Measurements from ENCODE around the gene LRP6.

LRP6 gene

DNA sequence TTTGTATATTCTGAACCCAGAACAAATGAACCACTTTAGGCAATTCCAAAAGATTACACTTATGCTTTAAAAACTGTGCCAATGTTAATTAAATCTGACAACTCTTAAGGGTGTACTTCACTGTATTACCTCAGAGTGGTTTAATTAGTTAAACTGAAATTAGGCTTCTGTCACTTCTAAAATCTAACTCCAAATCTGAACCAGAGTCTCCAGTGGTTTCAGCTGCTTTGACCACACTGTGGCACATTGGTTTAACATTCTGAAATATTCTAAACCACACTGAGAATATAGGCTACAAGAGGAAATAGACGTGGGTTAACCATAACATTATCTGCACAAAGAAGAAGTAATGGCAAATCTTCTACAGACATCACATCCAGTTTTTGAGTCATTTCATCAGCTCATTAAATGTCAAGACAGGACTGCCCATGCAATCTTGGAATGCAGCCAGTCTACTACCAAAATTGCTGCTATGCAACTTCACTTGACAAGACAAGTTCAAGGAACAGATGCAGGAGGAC, 94.8 kb downstream of the LRP6 start:
- no peak overlapping the region for H2AK5ac ChIP-seq (ENCODE audit: low read depth, low read length)
- no peak overlapping the region for H3K9ac ChIP-seq (ENCODE audit: low read depth, low read length, poor library complexity)
- H2AFZ ChIP-seq (ENCODE audit: low read length), result no peak overlapping the region
- H3K4me2 ChIP-seq (ENCODE audit: insufficient read depth, low read length, poor library complexity, severe bottlenecking), result no peak overlapping the region
- H3K14ac ChIP-seq (ENCODE audit: low read length), result no peak overlapping the region
- no peaks in the 10 kb centered on the region for H3K9me3 ChIP-seq (replicated peaks in 1 of 2; ENCODE audit: control insufficient read depth in 2 of 2, insufficient read depth in 1 of 2, low read depth in 1 of 2, low read length in 2 of 2)
- no peak for DNase-seq (ENCODE audit: low spot score)
- no peak overlapping the region for H4K91ac ChIP-seq (ENCODE audit: low read depth, low read length, poor library complexity)
- no peak overlapping the region for H2BK15ac ChIP-seq (ENCODE audit: low read length)
- H3K79me1 ChIP-seq (ENCODE audit: low read depth, low read length), result peaks cover 3% of the 10 kb centered on the region
- no peaks in the 10 kb centered on the region for H3K4me1 ChIP-seq (ENCODE audit: control insufficient read depth in 2 of 2, insufficient read depth in 1 of 2, low read depth in 1 of 2, low read length in 2 of 2)
- no peak overlapping the region for H3K4ac ChIP-seq (ENCODE audit: low read length)
- H3K27ac ChIP-seq (replicated peaks; ENCODE audit: low read length), result no peak overlapping the region
- no peak overlapping the region for H3K23ac ChIP-seq (ENCODE audit: low read depth, low read length, poor library complexity)
- WGBS, 2 donors (ENCODE audit: extremely low coverage in 2 of 2, insufficient read length in 2 of 2, insufficient replicate concordance in 1 of 2), result no CpG with 5 or more reads among the region's 1 CpG
- peaks cover 0 to 29% of the 10 kb centered on the region in 2 donors for H3K36me3 ChIP-seq (replicated peaks in 1 of 2; ENCODE audit: control insufficient read depth in 2 of 2, insufficient read depth in 2 of 2, low read length in 2 of 2)
- H3K4me3 ChIP-seq (ENCODE audit: low read length in 2 of 2), result no peak overlapping the region
- H2BK120ac ChIP-seq (ENCODE audit: low read depth, low read length), result no peak overlapping the region
- no peak overlapping the region for H4K8ac ChIP-seq (ENCODE audit: low read depth, low read length)
- no peaks in the 10 kb centered on the region for H3K27me3 ChIP-seq (ENCODE audit: control insufficient read depth in 3 of 3, insufficient read depth in 3 of 3, low read depth in 1 of 3, low read length in 3 of 3)
- H3K18ac ChIP-seq (ENCODE audit: low read length), result no peak overlapping the region
- no peak overlapping the region for H2BK12ac ChIP-seq (ENCODE audit: low read length)
- H2BK5ac ChIP-seq (ENCODE audit: low read length), result no peak overlapping the region

DNA sequence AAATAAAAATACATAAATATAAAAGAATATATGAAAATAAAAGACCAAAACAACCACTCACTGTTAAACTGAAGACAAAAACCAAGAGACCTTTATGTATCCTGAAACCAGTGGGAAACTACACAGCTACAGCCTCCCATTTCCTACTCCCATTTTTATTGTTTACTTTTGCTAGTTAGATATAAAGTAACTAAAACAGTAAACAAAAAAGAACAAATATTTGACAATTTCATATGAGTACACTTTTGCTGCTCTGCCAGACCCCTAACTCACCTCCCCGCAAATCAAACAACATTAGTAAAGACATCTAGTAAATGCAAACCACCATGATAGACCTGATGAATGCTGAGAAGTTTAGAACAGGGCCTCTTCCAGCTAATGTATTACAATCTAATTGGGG, 99.0 kb downstream of the LRP6 start:
- Histone ChIP-seq H3K23ac (ENCODE audit: low read depth, low read length, poor library complexity) (no peak overlapping the region), H3K4me3 (ENCODE audit: low read length in 2 of 2) (no peak overlapping the region), H3K4me2 (ENCODE audit: insufficient read depth, low read length, poor library complexity, severe bottlenecking) (no peak overlapping the region), H2BK120ac (ENCODE audit: low read depth, low read length) (no peak overlapping the region), H2BK15ac (ENCODE audit: low read length) (no peak overlapping the region), H2AK5ac (ENCODE audit: low read depth, low read length) (no peak overlapping the region), H3K9me3 (replicated peaks in 1 of 2; ENCODE audit: control insufficient read depth in 2 of 2, insufficient read depth in 1 of 2, low read depth in 1 of 2, low read length in 2 of 2) (no peaks in the 10 kb centered on the region), H3K36me3 (replicated peaks in 1 of 2; ENCODE audit: control insufficient read depth in 2 of 2, insufficient read depth in 2 of 2, low read length in 2 of 2) (peaks cover 5 to 37% of the 10 kb centered on the region in 2 donors), H4K8ac (ENCODE audit: low read depth, low read length) (no peak overlapping the region), H2BK5ac (ENCODE audit: low read length) (no peak overlapping the region), H3K27ac (replicated peaks; ENCODE audit: low read length) (no peak overlapping the region), H3K18ac (ENCODE audit: low read length) (no peak overlapping the region), H3K27me3 (ENCODE audit: control insufficient read depth in 3 of 3, insufficient read depth in 3 of 3, low read depth in 1 of 3, low read length in 3 of 3) (no peaks in the 10 kb centered on the region), H3K4me1 (ENCODE audit: control insufficient read depth in 2 of 2, insufficient read depth in 1 of 2, low read depth in 1 of 2, low read length in 2 of 2) (no peaks in the 10 kb centered on the region), H4K91ac (ENCODE audit: low read depth, low read length, poor library complexity) (no peak overlapping the region), H2BK12ac (ENCODE audit: low read length) (no peak overlapping the region), H3K4ac (ENCODE audit: low read length) (no peak overlapping the region), H3K14ac (ENCODE audit: low read length) (no peak overlapping the region), H2AFZ (ENCODE audit: low read length) (no peak overlapping the region), H3K9ac (ENCODE audit: low read depth, low read length, poor library complexity) (no peak overlapping the region), H3K79me1 (ENCODE audit: low read depth, low read length) (no peaks in the 10 kb centered on the region)
- DNase-seq (ENCODE audit: low spot score), result no peak
- no CpG with 5 or more reads among the region's 1 CpG for WGBS, 2 donors (ENCODE audit: extremely low coverage in 2 of 2, insufficient read length in 2 of 2, insufficient replicate concordance in 1 of 2)

DNA sequence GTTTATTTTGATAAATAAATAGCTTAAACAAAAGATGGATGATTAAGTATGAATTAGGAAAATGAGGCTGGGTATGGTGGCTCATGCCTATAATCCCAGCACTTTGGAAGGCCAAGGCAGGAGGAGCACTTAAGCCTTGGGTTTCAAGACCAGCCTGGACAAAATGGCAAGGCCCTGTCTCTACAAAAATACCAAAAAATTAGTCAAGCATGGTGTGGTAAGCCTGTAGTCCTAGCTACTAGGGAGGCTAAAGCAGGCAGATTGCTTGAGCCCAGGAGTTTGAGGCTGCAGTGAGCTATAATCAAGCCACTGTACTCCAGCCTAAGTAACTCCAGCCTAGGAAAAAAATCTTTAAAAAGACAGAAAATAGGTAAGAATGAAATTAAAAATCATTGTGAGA, 100.1 kb downstream of the LRP6 start:
- Histone ChIP-seq H3K14ac (ENCODE audit: low read length) (no peak overlapping the region), H4K91ac (ENCODE audit: low read depth, low read length, poor library complexity) (no peak overlapping the region), H3K4me1 (ENCODE audit: control insufficient read depth in 2 of 2, insufficient read depth in 1 of 2, low read depth in 1 of 2, low read length in 2 of 2) (no peaks in the 10 kb centered on the region), H3K23ac (ENCODE audit: low read depth, low read length, poor library complexity) (no peak overlapping the region), H3K27me3 (ENCODE audit: control insufficient read depth in 3 of 3, insufficient read depth in 3 of 3, low read depth in 1 of 3, low read length in 3 of 3) (no peaks in the 10 kb centered on the region), H2BK5ac (ENCODE audit: low read length) (no peak overlapping the region), H3K36me3 (replicated peaks in 1 of 2; ENCODE audit: control insufficient read depth in 2 of 2, insufficient read depth in 2 of 2, low read length in 2 of 2) (peaks cover 9 to 42% of the 10 kb centered on the region in 2 donors), H2BK120ac (ENCODE audit: low read depth, low read length) (no peak overlapping the region), H2BK15ac (ENCODE audit: low read length) (no peak overlapping the region), H4K8ac (ENCODE audit: low read depth, low read length) (no peak overlapping the region), H2BK12ac (ENCODE audit: low read length) (no peak overlapping the region), H3K4me2 (ENCODE audit: insufficient read depth, low read length, poor library complexity, severe bottlenecking) (no peak overlapping the region), H3K9me3 (replicated peaks in 1 of 2; ENCODE audit: control insufficient read depth in 2 of 2, insufficient read depth in 1 of 2, low read depth in 1 of 2, low read length in 2 of 2) (no peaks in the 10 kb centered on the region), H3K9ac (ENCODE audit: low read depth, low read length, poor library complexity) (no peak overlapping the region), H3K27ac (replicated peaks; ENCODE audit: low read length) (no peak overlapping the region), H3K18ac (ENCODE audit: low read length) (no peak overlapping the region), H3K4ac (ENCODE audit: low read length) (no peak overlapping the region), H2AK5ac (ENCODE audit: low read depth, low read length) (no peak overlapping the region), H2AFZ (ENCODE audit: low read length) (no peak overlapping the region), H3K4me3 (ENCODE audit: low read length in 2 of 2) (no peak overlapping the region), H3K79me1 (ENCODE audit: low read depth, low read length) (no peaks in the 10 kb centered on the region)
- DNase-seq (ENCODE audit: low spot score), result no peak

DNA sequence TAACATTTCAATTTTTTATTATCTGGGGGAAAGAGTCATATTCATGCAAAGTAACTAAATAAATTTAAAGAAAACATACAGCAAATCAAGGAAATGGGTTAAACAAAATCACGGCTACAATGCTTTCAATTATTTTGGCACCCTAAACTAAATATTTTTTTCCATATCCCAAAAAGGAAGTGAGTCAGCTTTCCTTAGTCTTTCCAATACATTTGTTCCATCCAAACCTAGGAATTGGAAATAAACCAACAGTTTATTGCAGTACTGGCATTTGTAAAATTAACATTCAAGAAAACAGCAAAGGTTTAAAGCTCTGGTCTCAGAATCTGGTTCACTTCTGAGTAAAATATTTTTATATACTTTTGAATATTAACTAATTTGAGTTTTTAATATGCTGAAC, 106.9 kb downstream of the LRP6 start:
- Histone ChIP-seq H3K14ac (ENCODE audit: low read length) (no peak overlapping the region), H3K9ac (ENCODE audit: low read depth, low read length, poor library complexity) (no peak overlapping the region), H2BK120ac (ENCODE audit: low read depth, low read length) (no peak overlapping the region), H2AK5ac (ENCODE audit: low read depth, low read length) (no peak overlapping the region), H3K36me3 (replicated peaks in 1 of 2; ENCODE audit: control insufficient read depth in 2 of 2, insufficient read depth in 2 of 2, low read length in 2 of 2) (peaks cover 22 to 99% of the 10 kb centered on the region in 2 donors), H3K4me1 (ENCODE audit: control insufficient read depth in 2 of 2, insufficient read depth in 1 of 2, low read depth in 1 of 2, low read length in 2 of 2) (no peaks in the 10 kb centered on the region), H3K4ac (ENCODE audit: low read length) (no peak overlapping the region), H2BK15ac (ENCODE audit: low read length) (no peak overlapping the region), H3K23ac (ENCODE audit: low read depth, low read length, poor library complexity) (no peak overlapping the region), H2BK12ac (ENCODE audit: low read length) (no peak overlapping the region), H2AFZ (ENCODE audit: low read length) (no peak overlapping the region), H3K27ac (replicated peaks; ENCODE audit: low read length) (no peak overlapping the region), H4K8ac (ENCODE audit: low read depth, low read length) (no peak overlapping the region), H4K91ac (ENCODE audit: low read depth, low read length, poor library complexity) (no peak overlapping the region), H3K18ac (ENCODE audit: low read length) (no peak overlapping the region), H2BK5ac (ENCODE audit: low read length) (no peak overlapping the region), H3K79me1 (ENCODE audit: low read depth, low read length) (no peaks in the 10 kb centered on the region), H3K4me2 (ENCODE audit: insufficient read depth, low read length, poor library complexity, severe bottlenecking) (no peak overlapping the region), H3K27me3 (ENCODE audit: control insufficient read depth in 3 of 3, insufficient read depth in 3 of 3, low read depth in 1 of 3, low read length in 3 of 3) (no peaks in the 10 kb centered on the region), H3K9me3 (replicated peaks in 1 of 2; ENCODE audit: control insufficient read depth in 2 of 2, insufficient read depth in 1 of 2, low read depth in 1 of 2, low read length in 2 of 2) (no peaks in the 10 kb centered on the region), H3K4me3 (ENCODE audit: low read length in 2 of 2) (no peak overlapping the region)
- no CpG with 5 or more reads among the region's 1 CpG for WGBS, 2 donors (ENCODE audit: extremely low coverage in 2 of 2, insufficient read length in 2 of 2, insufficient replicate concordance in 1 of 2)
- no peak for DNase-seq (ENCODE audit: low spot score)

All from neuronal stem cell (in vitro differentiated cells).